ENCODE results near the gene RALGAPB.

The RALGAPB gene

DNA sequence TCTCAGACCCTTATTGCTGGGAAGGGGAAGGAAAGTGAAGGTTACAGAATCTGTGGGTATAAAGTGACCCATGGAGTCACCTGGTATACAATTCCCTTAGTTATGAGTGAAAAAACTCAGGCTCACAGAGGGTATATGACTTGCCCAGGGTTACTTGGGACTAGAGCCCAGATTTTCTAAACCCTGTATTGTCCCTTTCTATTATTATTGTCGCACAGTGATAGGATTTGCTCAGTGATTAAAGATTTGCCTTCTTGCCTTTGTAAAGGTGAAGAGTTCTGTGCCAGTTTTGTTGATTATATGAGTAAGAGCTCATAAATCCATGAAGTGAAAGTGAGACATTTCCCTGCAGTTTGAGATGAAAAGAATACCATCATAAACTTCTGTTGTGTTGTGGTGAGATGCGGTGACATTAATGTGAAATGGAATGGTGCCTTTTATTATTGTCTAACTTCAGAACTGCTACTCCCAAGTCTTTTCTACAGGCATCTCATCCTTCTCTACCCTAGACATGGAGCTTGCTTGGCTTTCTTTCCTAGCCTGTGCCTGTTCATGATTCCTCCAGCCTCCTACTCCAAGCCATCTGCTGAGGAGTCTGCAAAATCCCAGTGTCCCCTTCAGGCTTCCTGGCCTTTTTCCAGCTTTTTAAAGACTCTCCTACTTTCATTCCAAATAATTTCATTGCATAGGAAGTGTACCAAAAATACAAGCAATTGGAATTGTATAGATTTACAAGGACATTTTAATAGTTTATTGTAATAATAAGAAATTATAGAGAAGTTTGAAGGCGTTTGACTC is 74.8 kb downstream of the RALGAPB start:
- no peak for DNase-seq (ENCODE audit: low read depth)
- no peak overlapping the region for H3K4me3 ChIP-seq (ENCODE audit: low read length)
- TF ChIP-seq, protein P1, sequence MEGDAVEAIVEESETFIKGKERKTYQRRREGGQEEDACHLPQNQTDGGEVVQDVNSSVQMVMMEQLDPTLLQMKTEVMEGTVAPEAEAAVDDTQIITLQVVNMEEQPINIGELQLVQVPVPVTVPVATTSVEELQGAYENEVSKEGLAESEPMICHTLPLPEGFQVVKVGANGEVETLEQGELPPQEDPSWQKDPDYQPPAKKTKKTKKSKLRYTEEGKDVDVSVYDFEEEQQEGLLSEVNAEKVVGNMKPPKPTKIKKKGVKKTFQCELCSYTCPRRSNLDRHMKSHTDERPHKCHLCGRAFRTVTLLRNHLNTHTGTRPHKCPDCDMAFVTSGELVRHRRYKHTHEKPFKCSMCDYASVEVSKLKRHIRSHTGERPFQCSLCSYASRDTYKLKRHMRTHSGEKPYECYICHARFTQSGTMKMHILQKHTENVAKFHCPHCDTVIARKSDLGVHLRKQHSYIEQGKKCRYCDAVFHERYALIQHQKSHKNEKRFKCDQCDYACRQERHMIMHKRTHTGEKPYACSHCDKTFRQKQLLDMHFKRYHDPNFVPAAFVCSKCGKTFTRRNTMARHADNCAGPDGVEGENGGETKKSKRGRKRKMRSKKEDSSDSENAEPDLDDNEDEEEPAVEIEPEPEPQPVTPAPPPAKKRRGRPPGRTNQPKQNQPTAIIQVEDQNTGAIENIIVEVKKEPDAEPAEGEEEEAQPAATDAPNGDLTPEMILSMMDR (IDR thresholded peaks at IDR 0.05; ENCODE audit: insufficient read depth, low read depth, low read length, missing control alignments), result no peak

DNA sequence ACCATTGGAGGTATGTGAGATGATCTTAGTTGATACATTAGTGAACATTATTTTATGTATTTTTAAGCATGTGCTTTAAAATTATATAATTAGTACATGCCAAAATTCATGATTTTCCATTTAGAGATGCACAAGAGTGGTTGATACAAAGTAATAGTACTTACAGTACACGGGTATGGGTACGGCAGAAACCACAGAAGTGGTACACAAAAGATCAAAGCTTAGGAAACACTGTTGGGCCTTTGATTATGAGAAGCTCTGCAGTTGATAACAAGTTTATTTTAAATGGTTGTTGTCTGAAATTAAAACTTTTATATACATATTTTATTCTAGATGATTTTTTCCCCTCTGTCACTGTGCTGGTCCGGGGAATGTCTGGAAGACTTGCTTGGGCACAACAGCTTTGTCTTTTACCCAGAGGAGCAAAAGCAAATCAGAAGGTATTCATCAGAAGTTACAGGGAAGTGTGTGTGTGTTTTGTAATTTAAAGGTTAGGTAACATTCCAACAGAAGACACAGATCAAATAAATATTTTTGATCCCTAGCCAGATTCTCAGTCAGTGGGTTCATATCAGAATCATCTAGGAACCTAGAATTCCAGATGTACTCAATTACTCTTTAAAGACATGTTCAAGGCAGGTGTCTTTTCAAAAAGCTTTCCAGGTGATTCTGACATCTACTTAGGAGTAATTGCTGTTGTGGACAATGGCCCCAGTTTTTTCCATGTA is 75.9 kb downstream of the RALGAPB start:
- DNase-seq (ENCODE audit: low read depth), result no peak
- no peak overlapping the region for H3K4me3 ChIP-seq (ENCODE audit: low read length)
- TF ChIP-seq, protein P1 (IDR thresholded peaks at IDR 0.05; ENCODE audit: insufficient read depth, low read depth, low read length, missing control alignments), result no peak

DNA sequence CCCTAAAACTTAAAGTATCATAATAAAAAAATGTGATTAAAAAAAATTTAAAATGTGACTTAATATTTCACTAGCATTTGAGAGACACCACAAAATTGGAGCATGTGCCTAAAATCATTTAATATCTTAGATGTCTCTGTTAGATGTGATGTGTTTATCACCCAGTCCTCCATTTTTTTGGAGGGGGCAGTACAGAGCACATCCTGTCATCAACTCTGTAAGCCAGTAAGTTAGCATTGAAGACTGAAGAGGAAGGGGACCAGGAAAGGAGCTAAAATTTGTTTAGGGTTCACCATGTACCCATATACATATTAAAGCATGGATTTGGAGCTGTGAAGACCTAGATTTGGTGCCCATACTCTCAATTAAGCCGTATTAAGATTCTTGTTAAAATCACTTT is 77.6 kb downstream of the RALGAPB start:
- H3K4me3 ChIP-seq (ENCODE audit: low read length), result no peak overlapping the region
- no peak for DNase-seq (ENCODE audit: low read depth)
- TF ChIP-seq, protein P1 (IDR thresholded peaks at IDR 0.05; ENCODE audit: insufficient read depth, low read depth, low read length, missing control alignments), result no peak

DNA sequence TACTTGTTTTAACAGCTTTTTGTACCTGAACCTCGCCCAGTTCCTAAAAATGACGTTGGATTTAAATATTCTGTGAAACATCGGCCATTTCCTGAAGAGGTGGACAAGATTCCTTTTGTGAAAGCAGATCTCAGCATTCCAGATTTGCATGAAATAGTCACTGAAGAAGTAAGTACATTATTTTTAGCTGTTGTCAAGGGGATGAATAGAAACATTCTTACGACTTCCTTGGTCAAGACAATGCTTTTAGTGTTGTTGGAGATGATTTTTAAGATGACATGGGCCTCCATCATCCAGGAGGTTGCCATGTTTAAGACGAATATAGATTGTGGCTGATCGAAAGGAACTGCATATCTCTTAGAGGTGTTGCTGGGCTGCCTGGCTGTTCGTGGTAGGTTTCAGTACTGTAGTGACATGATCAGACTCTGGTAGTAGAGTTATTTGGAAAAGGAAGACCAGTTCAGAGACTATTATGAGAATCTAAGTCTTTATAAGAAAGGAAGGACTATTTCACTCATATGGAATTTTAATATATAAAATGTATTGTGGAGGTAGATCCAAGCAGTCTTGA is 78.5 kb downstream of the RALGAPB start:
- TF ChIP-seq, protein P1 (IDR thresholded peaks at IDR 0.05; ENCODE audit: insufficient read depth, low read depth, low read length, missing control alignments), result no peak
- no peak for DNase-seq (ENCODE audit: low read depth)

DNA sequence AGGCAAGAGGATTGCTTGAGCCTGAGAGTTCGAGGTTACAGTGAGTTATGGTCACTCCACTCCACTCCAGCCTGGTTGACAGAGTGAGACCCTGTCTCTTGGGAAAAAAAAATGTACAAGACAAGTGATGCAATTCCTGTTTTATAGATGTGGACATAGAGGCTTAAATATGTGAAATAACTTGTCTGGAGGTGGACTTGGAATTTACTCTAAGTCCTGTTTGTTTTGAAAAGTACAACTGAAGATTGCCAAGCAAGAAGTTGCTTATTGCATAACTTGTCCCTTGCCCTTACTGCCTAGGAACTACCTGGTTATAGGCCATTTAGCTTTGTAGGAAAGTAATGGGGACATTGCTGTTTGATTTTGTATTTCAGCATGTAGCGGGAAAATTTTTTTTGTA is 82.3 kb downstream of the RALGAPB start:
- no peak for DNase-seq (ENCODE audit: low read depth)
- TF ChIP-seq, protein P1 (IDR thresholded peaks at IDR 0.05; ENCODE audit: insufficient read depth, low read depth, low read length, missing control alignments), result no peak
- no peak overlapping the region for H3K4me3 ChIP-seq (ENCODE audit: low read length)

More for the DNA sequence above, 78.5 kb downstream of the RALGAPB start:
- H3K4me3 ChIP-seq (ENCODE audit: low read length), result no peak overlapping the region

DNA sequence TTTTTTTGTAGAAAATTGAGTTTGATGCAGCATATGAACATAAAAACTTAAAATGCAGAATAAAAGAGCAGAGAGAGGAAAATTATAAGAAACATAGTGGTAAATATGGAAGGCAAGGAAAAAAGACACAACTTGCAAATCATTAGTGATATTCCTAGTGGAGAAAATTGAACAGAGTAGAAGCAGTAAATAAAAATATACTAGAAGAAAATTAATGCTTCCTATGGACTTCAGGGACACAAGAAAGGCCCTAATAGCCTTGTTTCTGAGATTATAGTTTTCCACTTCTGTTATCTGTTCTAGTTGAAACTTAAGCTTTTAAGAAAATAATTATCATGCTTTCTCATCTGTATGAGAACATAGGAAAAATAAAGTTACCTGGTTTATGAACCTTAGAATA is 82.8 kb downstream of the RALGAPB start:
- TF ChIP-seq, protein P1 (IDR thresholded peaks at IDR 0.05; ENCODE audit: insufficient read depth, low read depth, low read length, missing control alignments), result no peak
- DNase-seq (ENCODE audit: low read depth), result no peak
- H3K4me3 ChIP-seq (ENCODE audit: low read length), result no peak overlapping the region

All from epithelial cell of esophagus (primary cell).